Hematopoietic multipotent progenitor cell (in vitro differentiated cells): ENCODE results near the gene RBMX2. TPM values are rescaled to one million over a fixed set of nuclear protein-coding genes. Genes with fewer than 3 reads are reported as not detected.
"Not testable (repeated sequence)": the region's sequence is repeated elsewhere in the genome, so short reads cannot be mapped to it uniquely, and the experiment has no call there.

Source experiments
- DNase-seq, 3 donors: peaks; one replicate each; pipeline ENCODE4 v3.0.0-alpha.2; 2011 to 2015; ENCODE audit warnings: low read depth in 2 of 3, low spot score in 2 of 3
- total RNA-seq: library from RNA; depleted of rRNA; stranded (reverse); fragments of >200 nt; gene quantifications from one replicate; pipeline ENCODE4 v1.2.3, GENCODE V29; 2012

Gene RBMX2
- total RNA-seq: 7.3 TPM

GRCh38 chrX:130401415-130402207 is at the start of gene RBMX2:
RBMX2 (plus strand) TSS chrX:130401987; CDS start chrX:130402033, 46 bp downstream.
- DNase-seq: peak; percentile 50 to 62 (median 62)

- DNase-seq: not testable (repeated sequence)
Measured at GRCh38 chrX:130352050-130352449, 49.7 kb upstream of the RBMX2 start.

- DNase-seq: no peak
Measured at GRCh38 chrX:130376077-130376476, 25.7 kb upstream of the RBMX2 start.

GRCh38 chrX:130378024-130378669 is 23.6 kb upstream of the RBMX2 start:
- peak in 1 of 3 donors; percentile 4 for DNase-seq

- no peak for DNase-seq
Measured at GRCh38 chrX:130385520-130385919, 16.3 kb upstream of the RBMX2 start, which contains the start of gene GPR119. GPR119 (minus strand) TSS chrX:130385674; CDS start chrX:130385447, 227 bp downstream.

GRCh38 chrX:130386408-130386808 is 15.4 kb upstream of the RBMX2 start:
- DNase-seq: no peak

GRCh38 chrX:130393451-130394074 is 8.2 kb upstream of the RBMX2 start:
- DNase-seq: peak in 1 of 3 donors; percentile 9

GRCh38 chrX:130395341-130395740 is 6.4 kb upstream of the RBMX2 start:
- DNase-seq: no peak

GRCh38 chrX:130402208-130402684 is 459 bp downstream of the RBMX2 start:
- no peak for DNase-seq

- DNase-seq: no peak
Measured at GRCh38 chrX:130413415-130413814, 11.6 kb downstream of the RBMX2 start.

GRCh38 chrX:130414800-130415199 is 13.0 kb downstream of the RBMX2 start:
- DNase-seq: no peak

GRCh38 chrX:130415201-130415600 is 13.4 kb downstream of the RBMX2 start:
- DNase-seq: no peak

GRCh38 chrX:130416785-130417184 is 15.0 kb downstream of the RBMX2 start:
- no peak for DNase-seq

- DNase-seq: no peak
Measured at GRCh38 chrX:130418066-130418465, 16.3 kb downstream of the RBMX2 start.

- DNase-seq: no peak
Measured at GRCh38 chrX:130418740-130419139, 17.0 kb downstream of the RBMX2 start.

GRCh38 chrX:130419263-130419662 is 17.5 kb downstream of the RBMX2 start:
- DNase-seq: no peak

- no peak for DNase-seq
Measured at GRCh38 chrX:130426531-130426930, 24.7 kb downstream of the RBMX2 start.

GRCh38 chrX:130429236-130429635 is 27.4 kb downstream of the RBMX2 start:
- not testable (repeated sequence) for DNase-seq

GRCh38 chrX:130435937-130436336 is 34.1 kb downstream of the RBMX2 start:
- no peak for DNase-seq

GRCh38 chrX:130437996-130438395 is 36.2 kb downstream of the RBMX2 start:
- DNase-seq: not testable (repeated sequence)

- DNase-seq: no peak
Measured at GRCh38 chrX:130443875-130444274, 42.1 kb downstream of the RBMX2 start.
